Measurements from ENCODE around the gene BASP1. TPM values are rescaled to one million over a fixed set of nuclear protein-coding genes. Genes with fewer than 3 reads are reported as not detected.
A peak's percentile ranks its signal among the peaks of the same experiment; 100 is the strongest.

BASP1 gene
- total RNA-seq, 1 donor from 2014 or later: 78.7 TPM

DNA sequence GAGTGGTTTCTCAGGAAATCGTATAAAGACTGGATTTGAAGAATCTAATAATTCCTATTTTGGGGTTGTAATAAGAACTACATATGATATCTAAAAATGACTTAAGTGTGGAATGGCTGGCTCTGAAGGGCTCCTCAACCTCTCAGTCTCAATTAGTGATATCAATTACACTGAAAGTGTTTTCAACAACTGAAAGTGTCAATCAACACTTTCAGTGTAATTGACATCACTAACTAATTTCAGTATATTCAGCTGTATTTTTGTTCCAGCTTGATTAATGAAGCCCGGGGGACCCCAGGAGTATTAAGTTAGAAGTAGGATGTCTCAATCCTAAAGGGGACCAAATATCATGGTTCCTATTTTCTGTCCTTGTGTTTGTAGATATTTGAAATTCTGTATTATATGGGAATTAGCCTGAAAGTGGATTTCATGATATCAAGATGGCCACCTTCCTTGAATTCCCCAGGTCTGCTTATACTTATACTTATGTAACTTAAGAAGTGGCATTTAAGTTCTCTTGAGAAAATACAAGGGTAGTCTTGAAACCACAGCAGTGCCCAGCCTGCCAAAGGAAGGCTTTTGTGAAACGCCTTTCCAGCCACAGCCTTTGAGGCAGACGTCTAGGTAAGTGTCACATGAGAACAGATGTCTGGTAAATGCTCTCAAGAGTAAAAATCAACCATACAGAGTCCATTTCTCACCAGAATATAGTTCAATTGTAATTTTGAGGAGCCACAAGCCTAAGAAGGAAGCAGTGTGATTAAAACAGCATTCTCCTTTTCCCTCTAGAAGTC is 4.6 kb downstream of the BASP1 start:
- Histone ChIP-seq H3K27me3 (ENCODE audit: control insufficient read depth, insufficient read depth, low read length) (no peaks in the 10 kb centered on the region), H3K4me3 (ENCODE audit: low read depth, low read length) (no peak overlapping the region), H3K36me3 (ENCODE audit: control insufficient read depth, insufficient read depth, low read length) (no peaks in the 10 kb centered on the region)
- no peak for FAIRE-seq
- no peak for DNase-seq (ENCODE audit: low read depth)
- no peak for TF ChIP-seq CTCF (IDR thresholded peaks at IDR 0.05; ENCODE audit: insufficient read depth, low read length, severe bottlenecking)

- FAIRE-seq (no peak), DNase-seq (ENCODE audit: low read depth) (no peak)
- H3K27me3 ChIP-seq (ENCODE audit: control insufficient read depth, insufficient read depth, low read length): no peaks in the 10 kb centered on the region
- no peaks in the 10 kb centered on the region for H3K36me3 ChIP-seq (ENCODE audit: control insufficient read depth, insufficient read depth, low read length)
- TF ChIP-seq CTCF (IDR thresholded peaks at IDR 0.05; ENCODE audit: insufficient read depth, low read length, severe bottlenecking): no peak
- H3K4me3 ChIP-seq (ENCODE audit: low read depth, low read length): no peak overlapping the region
Observed at GRCh38 chr5:17222664-17223063, 5.2 kb downstream of the BASP1 start.

DNA sequence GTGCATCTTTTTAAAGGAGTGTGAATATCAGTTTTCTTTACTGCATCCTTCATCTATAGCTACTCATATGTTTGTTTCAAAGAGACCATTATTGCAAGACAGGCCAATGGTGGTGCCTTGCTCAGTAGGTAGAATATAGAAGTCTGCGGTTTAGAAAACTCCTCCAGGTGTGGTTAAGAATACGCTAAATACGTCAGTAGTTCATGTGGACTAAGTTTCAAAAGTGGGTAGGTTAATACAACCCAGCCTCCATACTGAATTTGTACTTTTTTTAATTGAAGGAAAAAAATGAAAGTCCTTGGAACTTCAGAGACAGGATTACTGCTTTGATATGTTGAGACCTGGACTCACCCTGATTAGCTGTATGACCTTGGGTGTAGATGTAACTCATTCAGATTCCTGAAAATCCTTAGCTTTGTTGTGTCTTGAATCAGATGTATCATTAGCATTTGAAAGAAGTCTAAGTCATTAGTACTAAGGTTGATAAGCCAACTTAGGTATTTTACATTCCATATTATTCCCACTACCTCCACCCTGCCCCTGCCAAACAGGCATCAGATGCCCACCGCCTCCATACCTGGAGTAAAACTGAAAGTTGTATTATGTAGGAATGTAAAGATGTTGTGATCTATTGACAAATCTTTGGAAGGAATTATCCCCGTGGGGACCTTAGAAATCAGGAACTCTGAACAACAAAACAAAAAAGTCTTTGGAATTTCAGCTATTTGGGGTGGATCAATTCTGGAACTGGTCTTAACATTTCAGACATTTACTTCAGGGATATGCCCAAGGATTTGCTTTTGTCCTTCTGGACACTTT is 6.1 kb downstream of the BASP1 start:
- no peak for FAIRE-seq
- DNase-seq (ENCODE audit: low read depth): peak; percentile 53
- H3K4me3 ChIP-seq (ENCODE audit: low read depth, low read length): no peak overlapping the region

GRCh38 chr5:17224858-17225511 is 7.6 kb downstream of the BASP1 start:
- no peak overlapping the region for H3K4me3 ChIP-seq (ENCODE audit: low read depth, low read length)
- FAIRE-seq (no peak), DNase-seq (ENCODE audit: low read depth) (peak; percentile 57)
- H3K36me3 ChIP-seq (ENCODE audit: control insufficient read depth, insufficient read depth, low read length): no peaks in the 10 kb centered on the region
- no peak for TF ChIP-seq CTCF (IDR thresholded peaks at IDR 0.05; ENCODE audit: insufficient read depth, low read length, severe bottlenecking)
- H3K27me3 ChIP-seq (ENCODE audit: control insufficient read depth, insufficient read depth, low read length): no peaks in the 10 kb centered on the region

More for the DNA sequence above, 6.1 kb downstream of the BASP1 start:
- TF ChIP-seq CTCF (IDR thresholded peaks at IDR 0.05; ENCODE audit: insufficient read depth, low read length, severe bottlenecking): no peak
- Histone ChIP-seq H3K27me3 (ENCODE audit: control insufficient read depth, insufficient read depth, low read length) (no peaks in the 10 kb centered on the region), H3K36me3 (ENCODE audit: control insufficient read depth, insufficient read depth, low read length) (no peaks in the 10 kb centered on the region)

- FAIRE-seq (no peak), DNase-seq (ENCODE audit: low read depth) (no peak)
- Histone ChIP-seq H3K4me3 (ENCODE audit: low read depth, low read length) (no peak overlapping the region), H3K36me3 (ENCODE audit: control insufficient read depth, insufficient read depth, low read length) (no peaks in the 10 kb centered on the region), H3K27me3 (ENCODE audit: control insufficient read depth, insufficient read depth, low read length) (no peaks in the 10 kb centered on the region)
- TF ChIP-seq CTCF (IDR thresholded peaks at IDR 0.05; ENCODE audit: insufficient read depth, low read length, severe bottlenecking): no peak
Observed at GRCh38 chr5:17225520-17225919, 8.1 kb downstream of the BASP1 start.
